SK-N-SH (cell line): Measurements from ENCODE around the gene PDE11A. TPM values are rescaled to one million over a fixed set of nuclear protein-coding genes. Genes with fewer than 3 reads are reported as not detected.
"Not testable (repeated sequence)": the region's sequence is repeated elsewhere in the genome, so short reads cannot be mapped to it uniquely, and the experiment has no call there.

Experiments
- CTCF ChIA-PET: fragments of 300-600, 350-600 bp; formaldehyde crosslinking; extraction: SDS; loops from one replicate; lab custom pipeline; 2021; lab: Yijun Ruan, JAX
- POLR2A ChIA-PET: fragments of 350-600 bp; sonication (Branson Sonifier 250); formaldehyde crosslinking; extraction: SDS; loops from one replicate; lab custom pipeline; 2020; ENCODE audit warnings: antibody characterized with exemption, inconsistent platforms; lab: Yijun Ruan, JAX
- DNase-seq: peaks from one replicate; pipeline ENCODE4 v3.0.0; 2012
- H2AFZ ChIP-seq: fragments of 200-600 bp; sonication (generic); 2 replicates; pipeline ENCODE4 v1.8.1; 2016; ENCODE audit warnings: antibody characterized with exemption, mild to moderate bottlenecking, low read depth
- H3F3A ChIP-seq: fragments of 200-600 bp; sonication (generic); replicated peaks from 2 replicates; pipeline ENCODE3; 2016; ENCODE audit warnings: antibody characterized with exemption, mild to moderate bottlenecking; ENCODE audit not compliant: insufficient read depth
- H3K27ac ChIP-seq, 2 experiments: fragments of 200-500 bp in 1 of 2; fragments of 200-600 bp in 1 of 2; sonication (Bioruptor generic) in 1 of 2; sonication (generic), shearing (Covaris generic) in 1 of 2; 2 replicates each; pipeline versions ENCODE4 v1.5.1 to v1.6.1; 2014 to 2016; ENCODE audit warnings: low read depth in 2 of 2, inconsistent platforms in 1 of 2, low read length in 1 of 2, mild to moderate bottlenecking in 1 of 2, mixed read lengths in 1 of 2
- H3K27me3 ChIP-seq: fragments of 200-600 bp; sonication (generic), shearing (Covaris generic); 2 replicates; pipeline ENCODE4 v1.6.1; 2016; ENCODE audit warnings: mixed run types; ENCODE audit not compliant: insufficient read depth
- H3K36me3 ChIP-seq, 2 experiments: fragments of 200-500 bp in 1 of 2; fragments of 200-600 bp in 1 of 2; sonication (Bioruptor generic) in 1 of 2; sonication (generic) in 1 of 2; replicated peaks in 1 of 2; 2 replicates each; pipeline versions ENCODE3 to v1.5.1; 2014 to 2016; ENCODE audit warnings: low read length in 1 of 2, mild to moderate bottlenecking in 1 of 2; ENCODE audit not compliant: insufficient read depth in 2 of 2, control insufficient read depth in 1 of 2
- H3K4me1 ChIP-seq, 2 experiments: fragments of 200-500 bp in 1 of 2; fragments of 200-600 bp in 1 of 2; sonication (Bioruptor generic) in 1 of 2; sonication (generic), shearing (Covaris generic) in 1 of 2; 2 replicates each; pipeline versions ENCODE4 v1.5.1 to v1.6.1; 2014 to 2016; ENCODE audit warnings: low read depth in 1 of 2, low read length in 1 of 2, mixed run types in 1 of 2; ENCODE audit not compliant: insufficient read depth in 2 of 2, control insufficient read depth in 1 of 2
- H3K4me2 ChIP-seq: fragments of 200-600 bp; sonication (generic), shearing (Covaris generic); 2 replicates; pipeline ENCODE4 v1.6.1; 2017; ENCODE audit warnings: mixed run types
- H3K4me3 ChIP-seq, 2 experiments: fragments of 200-500 bp in 1 of 2; fragments of 200-600 bp in 1 of 2; sonication (Bioruptor generic) in 1 of 2; sonication (generic), shearing (Covaris generic) in 1 of 2; 2 replicates each; pipeline versions ENCODE4 v1.5.1 to v1.8.1; 2014 to 2016; ENCODE audit warnings: low read depth in 2 of 2, inconsistent platforms in 1 of 2, low read length in 1 of 2, mild to moderate bottlenecking in 1 of 2, mixed read lengths in 1 of 2, moderate library complexity in 1 of 2
- H3K79me2 ChIP-seq: fragments of 200-600 bp; sonication (generic); 2 replicates; pipeline ENCODE4 v1.8.1; 2017; ENCODE audit warnings: mild to moderate bottlenecking; ENCODE audit not compliant: insufficient read depth
- H3K9ac ChIP-seq: fragments of 200-600 bp; sonication (generic); 2 replicates; pipeline ENCODE4 v1.6.1; 2017; ENCODE audit warnings: mixed run types
- H3K9me2 ChIP-seq: fragments of 200-600 bp; sonication (generic); 2 replicates; pipeline ENCODE4 v1.6.1; 2017; ENCODE audit warnings: mixed run types
- H3K9me3 ChIP-seq: fragments of 200-600 bp; sonication (generic); 2 replicates; pipeline ENCODE4 v1.6.1; 2017; ENCODE audit warnings: mixed run types, mild to moderate bottlenecking, moderate library complexity
- H4K20me1 ChIP-seq: fragments of 200-600 bp; sonication (generic); 2 replicates; pipeline ENCODE4 v1.6.1; 2017; ENCODE audit warnings: mild to moderate bottlenecking, mixed run types; ENCODE audit not compliant: insufficient read depth
- ELF1 ChIP-seq: IDR thresholded peaks from 2 replicates; pipeline ENCODE4 v1.4.0; 2012
- EZH2phosphoT487 ChIP-seq: fragments of 200-600 bp; sonication (generic); IDR thresholded peaks from 2 replicates; pipeline ENCODE4 v1.6.1; 2017; ENCODE audit warnings: low read depth, mixed run types, mild to moderate bottlenecking, antibody characterized with exemption, moderate library complexity, borderline replicate concordance
- FOSL2 ChIP-seq: IDR thresholded peaks from 2 replicates; pipeline ENCODE4 v1.4.0; 2012; ENCODE audit warnings: low read depth, mild to moderate bottlenecking, moderate library complexity, borderline replicate concordance
- FOXJ3 ChIP-seq: sonication (generic); formaldehyde crosslinking; IDR thresholded peaks from 2 replicates; pipeline ENCODE4 v1.5.1; 2020; ENCODE audit warnings: mild to moderate bottlenecking, missing genetic modification reagents
- FOXM1 ChIP-seq: IDR thresholded peaks from 2 replicates; pipeline ENCODE4 v1.4.0; 2012; ENCODE audit warnings: low read depth, mild to moderate bottlenecking
- GABPA ChIP-seq: IDR thresholded peaks from 2 replicates; pipeline ENCODE4 v1.4.0; 2012; ENCODE audit warnings: low read depth, mild to moderate bottlenecking
- MEF2A ChIP-seq: IDR thresholded peaks from 2 replicates; pipeline ENCODE4 v1.4.0; 2012; ENCODE audit warnings: low read depth, borderline replicate concordance
- MXI1 ChIP-seq: IDR thresholded peaks from 2 replicates; pipeline ENCODE4 v1.6.1; 2012; ENCODE audit warnings: mild to moderate bottlenecking, low read depth, low read length, improper control_type of control experiment
- POLR2AphosphoS5 ChIP-seq: IDR thresholded peaks from 2 replicates; pipeline ENCODE4 v1.6.1; 2012; ENCODE audit warnings: low read depth, low read length
- RAD21 ChIP-seq: IDR thresholded peaks from 2 replicates; pipeline ENCODE4 v1.6.1; 2012; ENCODE audit warnings: mild to moderate bottlenecking, low read length
- RCOR1 ChIP-seq: fragments of 150-350 bp; IDR thresholded peaks from 2 replicates; pipeline ENCODE4 v1.6.1; 2017; ENCODE audit warnings: antibody characterized with exemption, low read length
- REST ChIP-seq: IDR thresholded peaks from 2 replicates; pipeline ENCODE4 v1.6.1; 2012; ENCODE audit warnings: mild to moderate bottlenecking, low read depth, low read length, moderate library complexity
- RFX5 ChIP-seq: IDR thresholded peaks from 2 replicates; pipeline ENCODE4 v1.6.1; 2012; ENCODE audit warnings: mild to moderate bottlenecking, improper control_type of control experiment, low read length
- SIN3A ChIP-seq: IDR thresholded peaks from 2 replicates; pipeline ENCODE4 v1.6.1; 2012; ENCODE audit warnings: low read depth, mild to moderate bottlenecking, low read length, moderate library complexity, borderline replicate concordance
- TAF1 ChIP-seq: IDR thresholded peaks from 2 replicates; pipeline ENCODE4 v1.6.1; 2012; ENCODE audit warnings: low read depth, mild to moderate bottlenecking, low read length, moderate library complexity, borderline replicate concordance
- TCF12 ChIP-seq: IDR thresholded peaks from 2 replicates; pipeline ENCODE4 v1.4.0; 2012
- YY1 ChIP-seq: IDR thresholded peaks from 2 replicates; pipeline ENCODE4 v1.4.0; 2012; ENCODE audit warnings: low read depth, mild to moderate bottlenecking
- WGBS: methylation state at CpG from one replicate; pipeline ENCODE4 v1.1.6; 2017; ENCODE audit warnings: low lambda C conversion rate; 5-methylcytosine and 5-hydroxymethylcytosine counted together
- polyA plus RNA-seq, 3 experiments: library from polyadenylated mRNA; depleted of rRNA; stranded (reverse); fragments of >200 nt; gene quantifications; 2 replicates each; pipeline ENCODE4 v1.2.3, GENCODE V29; 2012
- TF ChIP-seq, protein P1 (sequence below): fragments of 150-350 bp; IDR thresholded peaks from 2 replicates; pipeline ENCODE4 v1.6.1; 2016; ENCODE audit warnings: mild to moderate bottlenecking, low read depth, low read length
- TF ChIP-seq, protein P2 (sequence below): IDR thresholded peaks from 2 replicates; pipeline ENCODE4 v1.4.0; 2012; ENCODE audit warnings: low read depth, borderline replicate concordance

PDE11A gene
- polyA plus RNA-seq, 1 of the 3 experiments (the other 2 are of a cell fraction), result 0.10 TPM

GRCh38 chr2:177842243-177842642 is 230.3 kb downstream of the PDE11A start:
- no peak for TF ChIP-seq EZH2phosphoT487
- no peak for TF ChIP-seq GABPA
- TF ChIP-seq FOSL2, result no peak
- no peak for TF ChIP-seq YY1
- TF ChIP-seq ELF1, result no peak
- TF ChIP-seq, protein P1, sequence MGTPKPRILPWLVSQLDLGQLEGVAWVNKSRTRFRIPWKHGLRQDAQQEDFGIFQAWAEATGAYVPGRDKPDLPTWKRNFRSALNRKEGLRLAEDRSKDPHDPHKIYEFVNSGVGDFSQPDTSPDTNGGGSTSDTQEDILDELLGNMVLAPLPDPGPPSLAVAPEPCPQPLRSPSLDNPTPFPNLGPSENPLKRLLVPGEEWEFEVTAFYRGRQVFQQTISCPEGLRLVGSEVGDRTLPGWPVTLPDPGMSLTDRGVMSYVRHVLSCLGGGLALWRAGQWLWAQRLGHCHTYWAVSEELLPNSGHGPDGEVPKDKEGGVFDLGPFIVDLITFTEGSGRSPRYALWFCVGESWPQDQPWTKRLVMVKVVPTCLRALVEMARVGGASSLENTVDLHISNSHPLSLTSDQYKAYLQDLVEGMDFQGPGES, result no peak
- no peak for TF ChIP-seq RAD21
- TF ChIP-seq MEF2A, result no peak
- TF ChIP-seq MXI1, result no peak
- TF ChIP-seq RFX5, result no peak
- TF ChIP-seq SIN3A, result no peak
- no peak for TF ChIP-seq RCOR1
- TF ChIP-seq, protein P2, sequence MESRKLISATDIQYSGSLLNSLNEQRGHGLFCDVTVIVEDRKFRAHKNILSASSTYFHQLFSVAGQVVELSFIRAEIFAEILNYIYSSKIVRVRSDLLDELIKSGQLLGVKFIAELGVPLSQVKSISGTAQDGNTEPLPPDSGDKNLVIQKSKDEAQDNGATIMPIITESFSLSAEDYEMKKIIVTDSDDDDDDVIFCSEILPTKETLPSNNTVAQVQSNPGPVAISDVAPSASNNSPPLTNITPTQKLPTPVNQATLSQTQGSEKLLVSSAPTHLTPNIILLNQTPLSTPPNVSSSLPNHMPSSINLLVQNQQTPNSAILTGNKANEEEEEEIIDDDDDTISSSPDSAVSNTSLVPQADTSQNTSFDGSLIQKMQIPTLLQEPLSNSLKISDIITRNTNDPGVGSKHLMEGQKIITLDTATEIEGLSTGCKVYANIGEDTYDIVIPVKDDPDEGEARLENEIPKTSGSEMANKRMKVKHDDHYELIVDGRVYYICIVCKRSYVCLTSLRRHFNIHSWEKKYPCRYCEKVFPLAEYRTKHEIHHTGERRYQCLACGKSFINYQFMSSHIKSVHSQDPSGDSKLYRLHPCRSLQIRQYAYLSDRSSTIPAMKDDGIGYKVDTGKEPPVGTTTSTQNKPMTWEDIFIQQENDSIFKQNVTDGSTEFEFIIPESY, result no peak
- no peak for TF ChIP-seq TAF1
- TF ChIP-seq REST, result no peak
- TF ChIP-seq POLR2AphosphoS5, result no peak
- no peak for TF ChIP-seq TCF12
- no peak for TF ChIP-seq FOXJ3
- no peak for TF ChIP-seq FOXM1
- Histone ChIP-seq H3K4me1 (no peaks in the 10 kb centered on the region), H3K9me3 (no peaks in the 10 kb centered on the region), H3K4me2 (no peak overlapping the region), H3K9me2 (no peaks in the 10 kb centered on the region), H3K9ac (no peak overlapping the region), H4K20me1 (no peaks in the 10 kb centered on the region), H3K36me3 (no peaks in the 10 kb centered on the region), H3F3A (no peaks in the 10 kb centered on the region), H3K79me2 (no peaks in the 10 kb centered on the region), H2AFZ (no peak overlapping the region), H3K27me3 (no peaks in the 10 kb centered on the region), H3K4me3 (no peak overlapping the region), H3K27ac (no peak overlapping the region)
- ChIA-PET CTCF (no interaction called here), POLR2A (no interaction called here)
- DNase-seq, result no peak
- 17% methylated on average over 3 of the region's 3 CpGs for WGBS

- H2AFZ ChIP-seq, H3K9me2 ChIP-seq: not testable (repeated sequence)
- 56% methylated on average over 7 of the region's 27 CpGs for WGBS
These were observed 237.0 kb downstream of the PDE11A start for GRCh38 chr2:177835418-177836204.

More at GRCh38 chr2:177835418-177836204, 237.0 kb downstream of the PDE11A start:
- H3K27ac ChIP-seq, H3K4me3 ChIP-seq, H3K27me3 ChIP-seq, H3F3A ChIP-seq, H3K9ac ChIP-seq, H3K36me3 ChIP-seq, H3K9me3 ChIP-seq, DNase-seq, POLR2A ChIA-PET, H4K20me1 ChIP-seq, H3K4me2 ChIP-seq, H3K79me2 ChIP-seq, H3K4me1 ChIP-seq: not testable (repeated sequence)
- CTCF ChIA-PET, result interaction anchor here (0.6 kb wide), 1 partner anchor 52 kb away, joined by 3 read pairs; no protein-coding TSS in a partner anchor
